WI38 (cell line): ENCODE results near the gene AGAP9.
"Not testable (repeated sequence)": the region's sequence is repeated elsewhere in the genome, so short reads cannot be mapped to it uniquely, and the experiment has no call there.

Source experiments
- H3K4me3 ChIP-seq: 2 replicates; pipeline ENCODE4 v1.5.1; 2011; ENCODE audit warnings: low read depth, mild to moderate bottlenecking, control low read depth, low read length

AGAP9 gene

DNA sequence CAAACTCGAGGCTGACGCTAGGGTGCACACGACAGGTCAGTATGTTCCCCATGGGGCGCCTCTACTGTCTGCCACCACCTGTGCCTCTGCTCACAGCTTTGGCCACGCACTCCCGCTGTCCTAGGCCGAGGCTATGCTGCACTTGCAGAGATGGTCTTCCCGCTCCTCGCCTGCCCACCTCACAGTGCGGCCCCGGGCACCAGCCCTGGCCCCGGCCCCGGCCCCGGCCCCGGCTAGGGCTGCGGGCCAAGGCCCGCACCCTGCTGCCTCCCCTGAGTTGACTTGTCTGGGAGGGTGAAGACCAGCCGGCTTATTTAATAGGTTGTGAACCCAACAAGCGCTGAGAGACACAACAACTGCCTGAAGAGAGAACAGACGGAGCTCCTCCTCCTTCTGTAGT, at the start of gene AGAP9:
Gene AGAP9, minus strand, starts transcription at position 164 of the 400 bp plus-strand sequence. Its CDS starts 112 bp downstream, at position 52.
- not testable (repeated sequence) for H3K4me3 ChIP-seq

DNA sequence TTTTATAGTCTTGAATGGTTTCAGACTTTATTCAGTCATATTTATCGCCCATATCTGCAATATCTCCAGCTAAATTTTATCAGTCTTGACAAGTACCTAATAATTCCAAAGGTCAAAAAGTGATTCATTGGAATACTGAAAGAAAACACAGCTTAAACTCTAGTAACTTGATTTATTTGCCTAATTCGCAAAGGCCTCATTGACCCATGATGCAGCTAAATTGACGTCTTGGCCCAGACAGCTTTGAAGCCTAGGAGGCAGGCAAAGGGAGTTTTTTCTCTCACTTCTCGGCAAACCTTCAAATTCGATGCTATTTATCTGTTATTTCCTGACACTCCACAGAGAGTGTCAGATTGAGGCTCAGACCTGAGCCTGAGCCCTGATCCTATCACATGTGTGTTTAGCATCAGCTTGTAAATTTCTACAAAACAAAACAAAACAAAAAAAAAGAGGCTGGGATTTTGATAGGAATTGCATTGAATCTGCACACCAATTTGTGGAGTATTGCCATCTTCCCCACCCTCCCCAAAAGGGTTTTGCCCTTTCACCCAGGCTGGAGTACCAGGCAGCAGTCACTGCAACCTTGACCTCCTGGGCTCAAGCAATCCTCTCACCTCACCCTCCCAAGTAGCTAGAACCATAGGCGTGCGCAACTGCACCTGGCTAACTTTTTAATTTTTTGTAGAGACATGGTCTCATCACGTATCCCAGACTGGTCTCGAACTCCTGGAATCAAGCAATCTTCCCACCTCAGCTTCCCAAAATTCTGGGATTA, 47.9 kb upstream of the AGAP9 start:
- H3K4me3 ChIP-seq = not testable (repeated sequence)

DNA sequence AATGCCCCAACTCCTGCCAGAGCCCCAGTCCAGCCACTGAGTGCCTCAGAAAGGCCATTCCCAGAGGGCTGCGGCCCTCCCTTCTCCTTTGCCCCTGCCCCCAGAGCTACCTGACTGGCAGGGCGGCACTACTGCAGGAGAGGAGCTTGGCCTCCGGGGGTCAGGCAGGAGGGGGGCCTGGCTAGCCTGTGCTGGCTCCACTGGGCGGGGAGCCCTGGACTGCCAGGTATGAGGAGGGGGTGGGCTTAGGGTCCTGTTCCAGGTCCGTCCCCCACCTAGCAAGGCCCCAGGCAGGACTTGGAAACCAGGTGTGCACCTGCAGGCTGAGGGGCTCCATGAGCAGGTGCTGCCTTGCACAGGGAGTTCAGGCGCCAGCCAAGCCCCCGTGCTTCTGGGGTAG, 43.3 kb upstream of the AGAP9 start:
- H3K4me3 ChIP-seq = not testable (repeated sequence)

DNA sequence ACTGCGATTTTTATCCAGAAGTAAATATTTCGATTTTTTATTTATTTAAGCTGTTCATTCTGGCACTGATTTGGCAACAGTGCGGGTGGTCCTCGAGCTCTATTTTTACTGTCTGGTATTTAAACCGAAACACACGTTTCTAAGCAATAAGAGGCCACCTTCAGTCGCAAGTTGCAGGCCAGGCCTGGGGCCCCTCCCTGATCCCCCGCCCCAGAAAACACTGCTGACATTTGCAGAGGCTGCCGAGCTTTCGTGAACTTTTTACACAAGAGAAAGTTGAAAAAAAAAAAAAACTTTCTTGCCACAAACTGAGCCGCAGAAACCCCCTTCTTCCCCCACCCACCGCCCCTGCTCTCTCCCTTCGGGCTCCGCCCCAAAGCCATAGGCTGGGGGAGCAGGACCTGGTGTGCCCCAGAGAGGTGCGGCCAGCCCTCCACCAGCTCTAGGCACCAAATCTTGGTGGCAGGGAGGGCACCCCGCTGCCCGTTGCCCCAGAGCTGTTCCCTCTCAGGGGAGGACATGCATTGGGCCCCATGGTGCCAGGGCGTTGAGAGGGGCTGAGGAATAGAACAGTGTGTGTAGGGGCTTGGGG, 42.8 kb upstream of the AGAP9 start:
- H3K4me3 ChIP-seq = not testable (repeated sequence)

DNA sequence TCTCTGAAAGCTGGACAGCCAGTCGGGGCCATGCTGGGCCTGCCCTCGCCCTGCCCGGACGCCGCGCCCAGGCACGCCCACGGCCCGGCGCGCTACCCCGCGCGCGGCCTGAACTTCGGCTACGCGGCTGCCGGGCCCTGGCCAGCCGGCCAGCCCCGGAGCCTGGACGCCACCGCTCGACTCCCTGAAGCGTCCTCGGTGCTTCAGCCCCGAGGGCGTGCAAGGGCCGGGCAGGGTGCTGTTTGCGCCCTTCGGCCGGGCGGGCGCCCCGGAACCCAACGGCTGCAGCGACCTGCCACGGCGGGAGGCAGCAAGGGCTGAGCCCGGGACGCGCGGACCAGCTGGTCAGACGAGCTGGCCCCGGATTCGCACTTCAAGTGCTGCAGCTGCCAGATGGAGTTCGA, 42.1 kb upstream of the AGAP9 start:
- H3K4me3 ChIP-seq = not testable (repeated sequence)

DNA sequence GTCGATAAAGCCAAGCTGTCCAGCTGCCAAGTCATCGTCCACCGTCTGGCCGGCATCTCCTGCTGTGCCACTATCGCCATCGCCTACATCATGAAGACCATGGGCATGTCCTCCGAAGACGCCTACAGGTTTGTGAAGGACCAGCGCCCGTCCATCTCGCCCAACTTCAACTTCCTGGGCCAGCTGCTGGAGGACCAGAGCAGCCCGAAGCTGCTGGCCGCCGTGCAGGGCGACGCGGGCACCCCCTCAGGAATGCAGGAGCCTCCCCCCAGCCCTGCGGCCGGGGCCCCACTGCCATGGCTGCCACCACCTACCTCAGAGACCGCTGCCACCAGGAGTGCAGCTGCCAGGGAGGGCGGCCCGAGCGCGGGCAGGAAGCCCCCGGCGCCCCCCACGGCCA, 41.5 kb upstream of the AGAP9 start:
- H3K4me3 ChIP-seq = not testable (repeated sequence)

DNA sequence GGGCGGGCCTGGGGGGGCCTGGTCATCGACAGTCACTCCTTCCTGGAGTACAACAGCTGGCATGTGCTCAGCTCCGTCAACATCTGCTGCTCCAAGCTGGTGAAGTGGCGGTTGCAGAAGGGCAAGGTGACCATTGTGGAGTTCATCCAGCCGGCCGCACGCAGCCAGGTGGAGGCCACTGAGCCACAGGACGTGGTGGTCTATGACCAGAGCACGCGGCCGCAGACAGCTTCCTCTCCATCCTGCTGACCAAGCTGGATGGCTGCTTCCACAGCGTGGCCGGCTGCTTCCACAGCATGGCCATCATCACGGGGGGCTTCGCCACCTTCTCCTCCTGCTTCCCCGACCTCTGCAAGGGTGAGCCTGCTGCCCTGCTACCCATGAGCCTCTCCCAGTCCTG, 40.9 kb upstream of the AGAP9 start:
- not testable (repeated sequence) for H3K4me3 ChIP-seq

DNA sequence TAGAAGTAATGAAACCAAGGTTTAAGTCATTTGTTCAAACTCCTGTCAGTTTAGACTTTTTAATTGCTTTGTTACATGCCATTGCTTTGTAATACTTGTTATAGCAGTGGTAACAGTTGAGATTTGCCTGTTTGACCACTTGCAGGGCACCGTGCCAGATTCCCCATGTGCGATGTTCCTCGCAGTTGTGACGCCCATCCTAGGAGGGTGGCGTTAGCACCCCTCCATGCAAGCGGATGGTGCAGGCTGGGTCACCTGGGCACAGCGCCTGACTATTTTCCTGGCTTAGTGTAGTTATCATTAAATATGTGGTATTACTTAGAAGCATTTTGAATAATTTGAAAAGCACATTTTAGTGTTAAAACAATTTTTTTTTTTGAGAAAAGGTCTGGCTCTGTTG, 37.0 kb upstream of the AGAP9 start:
- not testable (repeated sequence) for H3K4me3 ChIP-seq

DNA sequence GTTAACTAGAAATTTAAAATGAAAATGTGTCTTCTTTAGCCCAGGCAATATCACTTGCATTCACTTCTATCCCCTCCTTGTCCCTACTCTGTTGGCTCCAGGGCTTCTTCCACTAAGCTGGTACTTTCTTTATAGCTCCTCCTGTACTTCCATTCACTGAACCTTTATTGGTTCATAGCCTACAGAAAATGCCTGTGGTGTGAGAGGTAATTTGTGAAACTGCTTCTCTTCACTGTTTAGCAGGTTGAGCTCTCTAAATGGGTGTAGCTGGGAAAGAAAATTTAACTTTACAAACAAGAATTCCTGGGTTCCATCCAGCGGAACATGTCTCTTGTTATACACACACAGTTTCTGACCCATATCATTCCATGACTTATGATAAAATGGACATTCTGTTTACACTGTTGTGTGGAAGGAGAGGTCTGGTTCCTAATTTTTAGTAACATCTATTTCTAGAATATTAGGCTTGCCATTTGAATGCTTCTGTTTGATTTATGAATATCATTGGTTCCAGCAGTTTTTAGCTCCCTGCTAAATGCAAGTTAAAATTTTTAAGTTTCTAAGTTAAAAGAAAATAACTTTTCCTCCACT, 36.4 kb upstream of the AGAP9 start:
- not testable (repeated sequence) for H3K4me3 ChIP-seq

DNA sequence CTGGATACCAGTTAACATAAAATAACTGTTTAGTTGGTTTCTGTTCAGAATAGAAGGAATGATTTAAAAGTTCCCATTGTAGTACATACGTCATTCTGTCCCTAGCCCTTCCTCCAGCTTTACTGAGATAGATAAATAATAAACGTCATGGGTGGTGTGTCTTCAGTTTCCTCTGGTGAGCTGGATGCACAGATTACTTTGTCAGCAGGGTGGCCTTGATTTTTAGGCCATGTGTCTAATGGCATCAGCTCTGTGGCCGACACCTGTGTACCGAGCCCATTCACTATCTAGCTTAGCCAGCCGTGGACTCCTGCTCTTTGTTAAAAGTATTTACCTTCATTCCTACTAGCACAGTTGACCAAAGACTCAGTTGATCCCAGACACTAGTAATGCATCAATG, 34.7 kb upstream of the AGAP9 start:
- H3K4me3 ChIP-seq = not testable (repeated sequence)

DNA sequence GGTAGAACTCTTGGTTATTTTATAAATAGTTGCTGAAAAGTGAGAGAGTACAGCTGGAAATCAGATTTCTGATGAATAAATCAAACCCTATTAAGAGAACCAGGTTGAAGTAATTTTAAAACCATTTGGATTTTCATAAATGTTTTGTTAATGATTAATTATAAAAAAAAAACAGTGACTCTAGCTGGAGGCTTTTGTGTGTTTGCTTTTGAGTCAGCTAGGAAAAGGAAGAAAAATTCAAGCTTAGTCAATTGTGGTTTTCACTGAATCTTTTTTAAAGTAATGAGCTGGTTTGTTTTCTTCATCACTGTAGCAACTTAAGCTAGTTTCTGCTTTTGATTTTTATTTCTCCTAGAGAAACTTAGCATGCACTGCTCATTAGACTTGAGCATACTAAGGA, 34.2 kb upstream of the AGAP9 start:
- H3K4me3 ChIP-seq = not testable (repeated sequence)

DNA sequence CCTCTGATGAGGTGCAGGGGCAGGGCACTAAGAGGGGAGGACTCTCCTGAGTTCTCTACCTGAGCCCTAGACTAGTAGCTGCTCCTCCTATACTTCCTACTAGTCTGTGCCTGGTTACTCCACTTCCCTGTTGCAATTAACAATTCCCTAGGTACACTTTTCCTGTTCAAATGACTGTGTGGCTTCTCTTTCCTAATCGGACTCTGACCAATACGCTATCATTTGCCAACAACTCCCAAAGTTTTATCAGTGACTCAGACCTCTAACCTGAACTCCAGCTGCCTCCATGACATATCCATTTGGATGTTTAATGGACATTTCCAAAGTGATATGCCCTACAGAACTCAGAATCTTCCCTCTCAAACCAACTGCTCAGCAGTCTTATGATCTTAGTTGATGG, 31.9 kb upstream of the AGAP9 start:
- H3K4me3 ChIP-seq = not testable (repeated sequence)

DNA sequence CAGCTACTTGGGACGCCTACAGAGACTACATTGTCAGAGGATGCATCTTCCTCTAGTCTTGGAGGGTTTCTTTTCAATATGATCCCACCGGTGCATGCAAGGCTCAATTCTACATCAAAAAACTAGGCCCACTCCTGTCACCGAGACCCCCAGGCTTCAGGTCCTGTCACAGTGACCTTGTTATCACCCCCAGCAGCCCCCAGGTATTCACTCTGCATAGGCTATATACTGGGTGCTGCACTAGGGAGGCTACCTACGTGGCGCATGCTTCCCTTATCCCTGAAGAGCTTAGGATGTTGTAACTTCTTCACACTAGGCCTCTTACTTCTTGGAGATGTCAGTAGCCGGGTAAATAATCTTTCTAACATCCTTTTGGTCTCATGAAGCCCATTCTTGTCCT, 31.1 kb upstream of the AGAP9 start:
- H3K4me3 ChIP-seq = not testable (repeated sequence)

DNA sequence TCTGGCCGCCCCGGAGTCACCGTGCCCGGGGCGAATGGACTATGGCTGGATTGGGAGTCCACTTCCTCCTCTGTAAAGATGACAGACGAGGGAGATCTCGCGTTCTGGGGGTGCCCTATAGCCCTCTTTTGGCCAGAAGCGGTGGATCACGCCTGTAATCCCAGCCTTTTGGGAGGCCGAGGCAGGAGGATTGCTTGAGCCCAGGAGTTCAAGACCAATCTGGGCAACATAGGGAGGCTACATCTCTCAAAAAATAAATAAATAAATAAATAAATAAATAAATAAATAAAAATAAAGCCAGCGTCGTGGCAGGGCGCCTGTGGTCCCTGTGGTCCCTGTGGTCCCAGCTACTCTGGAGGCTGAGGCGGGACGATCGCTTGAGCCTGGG, 30.4 kb upstream of the AGAP9 start:
- H3K4me3 ChIP-seq = peak overlapping the region; percentile 73

DNA sequence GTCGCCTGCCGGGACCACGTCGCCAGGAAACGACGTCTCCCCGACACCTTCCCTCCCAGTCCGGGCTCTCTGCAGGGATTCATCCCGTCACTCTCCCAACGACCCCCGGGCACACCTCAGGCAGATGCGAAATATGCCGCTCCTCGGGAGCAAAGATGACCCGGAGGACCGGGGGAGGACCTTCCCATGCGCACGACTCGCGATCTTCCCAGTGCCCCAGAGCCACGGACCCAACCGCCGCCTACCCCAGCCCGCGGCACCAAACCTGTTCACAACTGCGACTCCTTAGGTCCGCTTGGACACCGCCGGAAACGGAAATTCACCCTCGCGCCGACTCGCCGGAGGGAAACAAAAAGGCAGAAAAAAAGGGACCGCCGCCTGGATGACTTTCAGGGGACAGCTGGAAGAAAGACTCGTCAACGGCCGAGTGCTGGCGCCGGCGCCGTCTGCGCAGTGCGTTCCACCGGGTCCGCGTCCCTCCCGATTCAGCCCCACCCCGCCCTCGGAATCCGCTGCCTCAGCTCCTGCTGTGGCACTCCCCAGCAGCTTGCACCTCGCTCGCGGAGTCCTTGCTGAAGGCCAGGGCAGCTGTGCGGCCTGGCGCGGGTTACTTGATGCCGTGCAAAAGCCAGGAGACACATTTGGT, 29.9 kb upstream of the AGAP9 start:
- peak overlapping the region; percentile 73 for H3K4me3 ChIP-seq

DNA sequence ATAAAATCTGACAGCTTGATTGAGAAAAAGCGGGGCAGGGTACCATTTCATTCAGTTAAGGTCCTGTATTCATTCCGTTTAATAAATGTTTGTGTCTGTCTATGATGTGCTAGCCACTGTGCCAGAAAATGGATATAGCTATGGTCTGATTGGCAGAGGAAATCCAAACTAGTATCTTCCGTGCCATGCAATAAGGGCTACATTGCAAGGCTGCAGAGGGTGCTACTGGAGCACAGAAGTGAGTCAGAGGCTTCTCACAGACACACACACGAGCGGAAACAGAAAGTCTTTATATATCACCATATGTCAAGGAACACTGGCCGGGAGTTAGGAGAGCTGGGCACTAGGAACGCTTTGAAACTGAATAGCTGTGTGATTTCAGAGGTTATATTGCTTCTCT, 29.3 kb upstream of the AGAP9 start:
- H3K4me3 ChIP-seq = peak overlapping the region; percentile 73

DNA sequence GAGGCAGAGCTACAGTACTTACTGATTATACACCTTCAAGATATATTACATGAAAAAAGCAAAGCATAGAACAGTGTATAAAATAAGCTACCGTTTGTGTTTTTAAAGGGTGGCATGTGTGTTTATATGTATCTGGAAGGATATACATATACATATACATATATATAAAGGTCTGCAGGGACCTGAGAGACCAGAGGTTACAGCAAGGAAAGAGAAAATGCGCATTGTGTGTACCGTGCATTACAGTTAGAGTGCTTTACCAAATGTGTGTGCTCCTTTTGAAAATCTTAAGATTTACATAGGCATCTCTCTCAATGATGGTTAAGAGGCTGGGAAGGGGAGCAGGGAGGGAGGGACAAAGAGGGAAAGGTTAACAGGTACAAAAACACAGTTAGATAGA, 23.8 kb upstream of the AGAP9 start:
- not testable (repeated sequence) for H3K4me3 ChIP-seq

DNA sequence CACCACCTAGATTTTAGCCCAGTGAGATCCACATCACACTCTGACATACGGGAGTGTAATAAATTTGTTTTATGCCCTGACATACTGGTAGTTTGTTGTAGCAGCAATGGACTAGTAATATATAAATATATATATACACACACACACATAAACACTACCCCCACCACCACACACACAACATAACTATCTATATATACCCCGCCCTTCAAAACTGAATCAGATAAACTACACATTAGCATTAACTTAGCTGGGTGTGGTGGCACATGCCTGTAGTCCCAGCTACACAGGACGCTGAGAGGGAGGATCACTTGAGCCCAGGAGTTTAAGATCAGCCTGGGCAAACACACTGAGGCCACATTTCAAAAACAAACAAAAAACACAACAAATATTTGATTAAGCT, 13.0 kb upstream of the AGAP9 start:
- not testable (repeated sequence) for H3K4me3 ChIP-seq

DNA sequence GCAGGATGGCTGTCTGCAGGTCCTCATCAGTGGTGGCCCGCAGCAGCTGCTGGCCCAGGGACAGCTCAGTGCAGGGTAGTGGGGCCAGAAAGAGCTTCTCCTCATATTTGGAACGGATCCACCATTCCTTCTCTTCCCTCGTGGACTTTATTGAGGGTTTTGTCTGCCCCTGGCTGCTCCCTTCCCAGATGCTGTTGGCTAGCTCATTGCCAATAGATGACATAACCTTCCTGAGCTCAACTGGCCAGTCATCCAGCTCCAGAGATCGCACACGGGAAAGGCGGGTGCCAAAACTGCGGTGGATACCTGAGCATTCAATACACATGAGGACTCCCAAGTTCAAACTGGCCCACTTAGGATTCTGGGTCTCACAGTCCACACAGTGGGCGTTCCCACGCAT, 21.1 kb downstream of the AGAP9 start:
- not testable (repeated sequence) for H3K4me3 ChIP-seq

DNA sequence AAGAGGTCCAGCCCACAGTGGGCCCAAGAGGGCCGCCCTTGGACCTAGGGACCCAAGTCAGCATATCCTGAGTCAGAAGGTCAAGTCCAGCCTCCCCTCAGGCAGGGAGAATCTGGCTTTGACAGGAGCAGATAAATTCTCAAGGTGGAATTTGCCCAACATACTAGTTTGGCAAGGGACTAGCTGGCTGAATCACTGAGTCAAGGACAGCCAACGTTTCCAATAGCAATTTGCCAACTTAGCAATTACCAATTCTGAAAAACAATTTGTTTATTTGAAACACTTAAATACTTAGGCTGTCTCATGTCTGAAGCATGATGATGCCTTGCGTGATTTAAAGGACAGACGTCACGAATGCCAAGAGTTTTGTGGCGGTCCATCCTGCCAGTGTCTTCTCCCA, 29.2 kb downstream of the AGAP9 start:
- H3K4me3 ChIP-seq = not testable (repeated sequence)

DNA sequence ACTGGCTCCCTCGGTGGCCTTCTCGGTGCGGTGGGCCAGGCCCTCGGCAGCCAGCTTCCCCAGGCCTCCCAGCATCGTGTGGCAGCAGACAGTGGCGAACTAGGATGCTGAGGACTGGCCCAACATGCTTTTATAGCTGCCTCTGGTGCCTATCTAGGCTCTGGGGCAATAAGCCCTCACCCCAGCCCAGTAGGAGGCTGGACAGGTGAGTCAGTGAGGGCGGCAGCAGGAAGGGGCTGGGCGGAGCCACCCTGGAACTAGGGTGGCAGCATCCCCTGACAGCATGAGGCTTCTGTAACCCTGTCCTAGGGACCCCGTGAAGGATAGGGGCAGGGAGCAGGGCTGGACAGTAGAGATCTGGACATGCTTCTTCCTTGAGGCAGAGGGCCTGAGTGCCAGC, 31.8 kb downstream of the AGAP9 start, which contains the start of gene FAM25G:
Gene FAM25G, minus strand, starts transcription at position 101 of the 400 bp plus-strand sequence. Its CDS starts 26 bp downstream, at position 75.
- H3K4me3 ChIP-seq = not testable (repeated sequence)

DNA sequence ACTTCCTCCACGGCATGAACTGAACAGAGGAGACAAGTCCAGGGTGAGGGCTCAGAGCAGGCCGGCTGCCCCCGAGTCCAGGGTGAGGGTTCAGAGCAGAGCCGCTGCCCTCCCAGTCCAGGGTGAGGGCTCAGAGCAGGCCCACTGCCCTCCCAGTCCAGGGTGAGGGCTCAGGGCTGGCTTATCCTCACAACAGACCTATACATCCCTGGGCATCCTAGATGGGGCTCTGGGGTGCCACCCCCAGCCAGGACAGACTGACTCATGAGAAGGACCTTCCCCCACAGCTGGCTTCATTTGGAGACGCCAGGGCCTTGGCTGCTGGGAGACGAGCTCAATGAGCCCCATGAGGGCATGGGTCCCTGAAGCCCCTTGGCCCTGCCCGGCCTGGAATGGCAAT, 33.8 kb downstream of the AGAP9 start:
- not testable (repeated sequence) for H3K4me3 ChIP-seq
